GM12878 (cell line): ENCODE measurements around the gene FNIP1. TPM values are rescaled to one million over a fixed set of nuclear protein-coding genes. Genes with fewer than 3 reads are reported as not detected.

Experiments
- ATAC-seq: fragments of 200-7000 bp; cut with Tn5 transposase; 3 replicates; pipeline ENCODE4 v1.9.1; 2020; ENCODE audit warnings: mild to moderate bottlenecking, moderate library complexity
- BruUV-seq: library from RNA; stranded (reverse); fragments of 400-500 nt; replicated peaks from 2 replicates; lab custom pipeline; 2021; lab: Mats Ljungman, UMichigan
- CTCF ChIA-PET: fragments of 300-600 bp; sonication (Branson Sonifier 250); formaldehyde crosslinking; extraction: SDS; loops from one replicate; lab custom pipeline; 2021; ENCODE audit warnings: inconsistent platforms; lab: Yijun Ruan, JAX
- POLR2A ChIA-PET: fragments of 350-600 bp; formaldehyde crosslinking; extraction: SDS; loops from one replicate; lab custom pipeline; 2021; ENCODE audit warnings: inconsistent platforms; lab: Charles Lee
- RAD21 ChIA-PET: fragments of 300-600 bp; sonication (Branson Sonifier 250); formaldehyde crosslinking; loops from one replicate; lab custom pipeline; 2023; ENCODE audit warnings: antibody characterized with exemption; ENCODE audit not compliant: unreplicated experiment; lab: Charles Lee
- SMC1A ChIA-PET: fragments of 300-600 bp; sonication (Branson Sonifier 250); formaldehyde crosslinking; loops from one replicate; lab custom pipeline; 2023; ENCODE audit not compliant: unreplicated experiment, uncharacterized antibody; lab: Charles Lee
- DNase-seq: peaks from one replicate; pipeline ENCODE4 v3.0.0-alpha.2; 2011; ENCODE audit warnings: low read depth, low spot score
- FAIRE-seq: peaks from 3 replicates; lab custom pipeline; 2011; peaks lifted over from hg19 to GRCh38; lab: Jason Lieb, UNC
- H2AFZ ChIP-seq: 2 replicates; pipeline ENCODE4 v1.6.0; 2011; ENCODE audit warnings: low read depth, low read length, control low read depth; ENCODE audit not compliant: control insufficient read depth
- H3K27ac ChIP-seq: 2 replicates; pipeline ENCODE4 v1.5.1; 2011; ENCODE audit warnings: control low read depth; ENCODE audit not compliant: control insufficient read depth, insufficient read depth
- H3K27me3 ChIP-seq, 2 experiments: replicated peaks in 1 of 2; 2 replicates each; pipeline versions ENCODE4 v1.6.0 to v1.6.1; 2011; ENCODE audit warnings: low read length in 1 of 2; ENCODE audit not compliant: control insufficient read depth in 2 of 2, insufficient read depth in 2 of 2
- H3K36me3 ChIP-seq, 2 experiments: 2 replicates each; pipeline ENCODE4 v1.5.1; 2011; ENCODE audit warnings: low read length in 1 of 2; ENCODE audit not compliant: control insufficient read depth in 2 of 2, insufficient read depth in 2 of 2
- H3K4me1 ChIP-seq: 2 replicates; pipeline ENCODE4 v1.6.1; 2011; ENCODE audit warnings: mild to moderate bottlenecking, low read length, moderate library complexity, mixed read lengths; ENCODE audit not compliant: control insufficient read depth, insufficient read depth
- H3K4me2 ChIP-seq: 2 replicates; pipeline ENCODE4 v1.6.0; 2011; ENCODE audit warnings: control low read depth; ENCODE audit not compliant: control insufficient read depth, insufficient read depth
- H3K4me3 ChIP-seq: fragments of 200-600 bp; sonication (generic); 2 replicates; pipeline ENCODE4 v1.5.1; 2016
- H3K79me2 ChIP-seq: 2 replicates; pipeline ENCODE4 v1.6.0; 2011; ENCODE audit warnings: low read length; ENCODE audit not compliant: control insufficient read depth, insufficient read depth
- H3K9ac ChIP-seq: 2 replicates; pipeline ENCODE4 v1.8.0; 2011; ENCODE audit warnings: low read length, control low read depth, mixed read lengths; ENCODE audit not compliant: control insufficient read depth, insufficient read depth
- H3K9me3 ChIP-seq: replicated peaks from 3 replicates; pipeline ENCODE4 v1.5.1; 2011; ENCODE audit warnings: mild to moderate bottlenecking, low read length; ENCODE audit not compliant: control insufficient read depth, insufficient read depth
- H4K20me1 ChIP-seq: 2 replicates; pipeline ENCODE4 v1.6.0; 2011; ENCODE audit not compliant: control insufficient read depth, insufficient read depth
- MYB ChIP-seq: fragments of 150-350 bp; IDR thresholded peaks from 2 replicates; pipeline ENCODE4 v1.6.1; 2014; ENCODE audit warnings: mild to moderate bottlenecking, low read depth, low read length, borderline replicate concordance
- SUPT20H ChIP-seq: IDR thresholded peaks from 2 replicates; pipeline ENCODE4 v1.6.1; 2011; ENCODE audit warnings: low read depth, mild to moderate bottlenecking, low read length, moderate library complexity, borderline replicate concordance; ENCODE audit not compliant: control insufficient read depth
- WGBS: methylation state at CpG from one replicate; pipeline ENCODE4 v1.1.6; 2016; ENCODE audit warnings: low lambda C conversion rate; ENCODE audit not compliant: insufficient replicate concordance, insufficient coverage; ENCODE audit errors: missing lambda C conversion rate; 5-methylcytosine and 5-hydroxymethylcytosine counted together
- in situ Hi-C: fragments of 300-500 bp; cut with MboI; formaldehyde crosslinking; loops from 9 replicates; pipeline ENCODE4 v1.14.3; 2018; ENCODE audit warnings: mixed read lengths
- intact Hi-C: fragments of 100-400 bp; cut with micrococcal nuclease; formaldehyde crosslinking; loops from one replicate; pipeline ENCODE4 v1.14.2; 2022; ENCODE audit not compliant: unreplicated experiment
- polyA plus RNA-seq, 11 experiments: library from polyadenylated mRNA; depleted of rRNA in 4 of 11; unstranded in 6 of 11; stranded (reverse) in 5 of 11; fragments of >200 nt; fragmentation: Nextera tagmentation in 4 of 11; fragmentation: Illumina TruSeq in 1 of 11; extraction: Ambion mirVana in 4 of 11; extraction: Trizol in 1 of 11; gene quantifications; 1 replicate in 1 of 11; 2 replicates in 10 of 11; pipeline versions ENCODE4 v1.2.1 to v1.2.3, GENCODE V29; 2011 to 2016; ENCODE audit warnings: inconsistent platforms in 2 of 11, missing spikeins in 2 of 11, low read depth in 1 of 11
- total RNA-seq, 4 experiments: library from RNA; depleted of rRNA in 3 of 4; stranded (reverse); fragments of >200 nt in 3 of 4; fragmentation: Illumina TruSeq in 1 of 4; extraction: Trizol in 1 of 4; gene quantifications; 2 replicates each; pipeline versions ENCODE4 v1.2.1 to v1.2.3, GENCODE V29; 2013 to 2021
- TF ChIP-seq, protein P1 (sequence below): fragments of 150-350 bp; IDR thresholded peaks from 2 replicates; pipeline ENCODE4 v1.6.1; 2016; ENCODE audit warnings: low read depth, low read length

FNIP1 gene
- total and polyA plus RNA-seq, 10 of the 15 experiments (the other 5 are each of a cell fraction or from before 2014, with no cell fraction given) = 4.3 to 18.0 (median 14.0) TPM

DNA sequence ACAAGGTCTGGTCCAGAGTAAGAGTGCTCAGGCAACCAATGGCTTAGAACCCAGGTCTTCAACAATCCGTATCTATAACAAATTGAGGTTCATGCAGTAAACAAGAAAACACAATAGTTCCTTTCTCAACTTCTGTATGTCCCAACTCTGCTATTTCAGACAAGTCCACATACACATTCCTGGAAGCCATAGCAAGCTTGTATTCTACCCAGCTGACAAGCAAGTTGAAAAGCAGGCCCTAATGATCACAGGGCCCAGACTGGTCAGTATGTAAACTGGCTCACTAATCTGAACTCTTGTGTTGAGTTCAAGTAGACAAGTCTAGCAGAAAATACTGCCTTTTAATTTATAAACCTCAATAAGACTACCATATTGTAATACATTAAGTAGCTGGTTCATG is 26.9 kb downstream of the FNIP1 start:
- intact Hi-C loops = no loop called here
- Histone ChIP-seq H3K79me2 (peaks cover 20% of the 10 kb centered on the region), H3K27me3 (no peaks in the 10 kb centered on the region), H3K9ac (no peak overlapping the region), H3K9me3 (no peaks in the 10 kb centered on the region; the same call in 1 of the 3 replicates), H4K20me1 (no peaks in the 10 kb centered on the region), H3K4me3 (no peak overlapping the region), H3K36me3 (no peaks in the 10 kb centered on the region), H3K4me2 (no peak overlapping the region), H3K27ac (no peak overlapping the region), H2AFZ (no peak overlapping the region)
- FAIRE-seq (no peak), ATAC-seq (no peak; the same call in 2 of the 3 replicates), DNase-seq (no peak)
- ChIA-PET RAD21 (no interaction called here), SMC1A (interaction anchor here (0.6 kb wide), 1 partner anchor 201 kb away, joined by 3 read pairs; no protein-coding TSS in a partner anchor), POLR2A (interaction anchor here (0.6 kb wide), 1 partner anchor 52 kb away, joined by 5 read pairs; no protein-coding TSS in a partner anchor), CTCF (no interaction called here)
- 100% methylated on average over 1 of the region's 1 CpG for WGBS
- BruUV-seq = no TSS peak
- in situ Hi-C loops = no loop called here
- TF ChIP-seq MYB = no peak
- TF ChIP-seq, all 136 proteins: peak for 0
- H3K4me1 ChIP-seq = no peaks in the 10 kb centered on the region

GRCh38 chr5:131769336-131769735 is 27.5 kb downstream of the FNIP1 start:
- FAIRE-seq = no peak
- ChIA-PET RAD21 (no interaction called here), POLR2A (no interaction called here), CTCF (no interaction called here), SMC1A (interaction anchor here (1.1 kb wide), 2 partner anchors 19 to 319 kb away, joined by 3 to 4 read pairs; no protein-coding TSS in a partner anchor)
- ATAC-seq = no peak
- no peak overlapping the region for H3K27ac ChIP-seq
- 100% methylated on average over 1 of the region's 1 CpG for WGBS
- intact Hi-C loops = no loop called here
- in situ Hi-C loops = no loop called here
- peaks cover 19% of the 10 kb centered on the region for H3K79me2 ChIP-seq
- H4K20me1 ChIP-seq = no peaks in the 10 kb centered on the region
- H3K4me2 ChIP-seq = no peak overlapping the region
- no peak overlapping the region for H3K4me3 ChIP-seq
- no peaks in the 10 kb centered on the region for H3K4me1 ChIP-seq
- H2AFZ ChIP-seq = no peak overlapping the region
- TF ChIP-seq SUPT20H = no peak
- TF ChIP-seq, protein P1, sequence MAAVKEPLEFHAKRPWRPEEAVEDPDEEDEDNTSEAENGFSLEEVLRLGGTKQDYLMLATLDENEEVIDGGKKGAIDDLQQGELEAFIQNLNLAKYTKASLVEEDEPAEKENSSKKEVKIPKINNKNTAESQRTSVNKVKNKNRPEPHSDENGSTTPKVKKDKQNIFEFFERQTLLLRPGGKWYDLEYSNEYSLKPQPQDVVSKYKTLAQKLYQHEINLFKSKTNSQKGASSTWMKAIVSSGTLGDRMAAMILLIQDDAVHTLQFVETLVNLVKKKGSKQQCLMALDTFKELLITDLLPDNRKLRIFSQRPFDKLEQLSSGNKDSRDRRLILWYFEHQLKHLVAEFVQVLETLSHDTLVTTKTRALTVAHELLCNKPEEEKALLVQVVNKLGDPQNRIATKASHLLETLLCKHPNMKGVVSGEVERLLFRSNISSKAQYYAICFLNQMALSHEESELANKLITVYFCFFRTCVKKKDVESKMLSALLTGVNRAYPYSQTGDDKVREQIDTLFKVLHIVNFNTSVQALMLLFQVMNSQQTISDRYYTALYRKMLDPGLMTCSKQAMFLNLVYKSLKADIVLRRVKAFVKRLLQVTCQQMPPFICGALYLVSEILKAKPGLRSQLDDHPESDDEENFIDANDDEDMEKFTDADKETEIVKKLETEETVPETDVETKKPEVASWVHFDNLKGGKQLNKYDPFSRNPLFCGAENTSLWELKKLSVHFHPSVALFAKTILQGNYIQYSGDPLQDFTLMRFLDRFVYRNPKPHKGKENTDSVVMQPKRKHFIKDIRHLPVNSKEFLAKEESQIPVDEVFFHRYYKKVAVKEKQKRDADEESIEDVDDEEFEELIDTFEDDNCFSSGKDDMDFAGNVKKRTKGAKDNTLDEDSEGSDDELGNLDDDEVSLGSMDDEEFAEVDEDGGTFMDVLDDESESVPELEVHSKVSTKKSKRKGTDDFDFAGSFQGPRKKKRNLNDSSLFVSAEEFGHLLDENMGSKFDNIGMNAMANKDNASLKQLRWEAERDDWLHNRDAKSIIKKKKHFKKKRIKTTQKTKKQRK = no peak
- H3K27me3 ChIP-seq = no peaks in the 10 kb centered on the region
- H3K36me3 ChIP-seq = no peaks in the 10 kb centered on the region; a peak in 1 of 4 replicates
- no peak overlapping the region for H3K9ac ChIP-seq
- DNase-seq = no peak
- H3K9me3 ChIP-seq = peaks cover 1% of the 10 kb centered on the region; the same call in 2 of the 3 replicates
- BruUV-seq = no TSS peak
